ENCODE data around the gene OR56B1.

- TF ChIP-seq ARNT (IDR thresholded peaks at IDR 0.05), result no peak
- no peak for TF ChIP-seq REST (IDR thresholded peaks at IDR 0.05; ENCODE audit: borderline replicate concordance in 1 of 2, low read depth in 1 of 2, low read length in 2 of 2)
- TF ChIP-seq UBTF (CRISPR knock-in tag; IDR thresholded peaks at IDR 0.05), result no peak
- TF ChIP-seq SMC3 (IDR thresholded peaks at IDR 0.05; ENCODE audit: low read length), result no peak
- TF ChIP-seq ZSCAN29 (CRISPR knock-in tag; conservative IDR thresholded peaks at IDR 0.05), result no peak
- no peak for TF ChIP-seq ZNF207 (IDR thresholded peaks at IDR 0.05; ENCODE audit: borderline replicate concordance)
- TF ChIP-seq ZNF121 (CRISPR knock-in tag; IDR thresholded peaks at IDR 0.05), result no peak
- TF ChIP-seq ZHX1 (CRISPR knock-in tag; IDR thresholded peaks at IDR 0.05; ENCODE audit: low read depth), result no peak
These were observed at the start of gene OR56B1 for GRCh38 chr11:5736396-5736795.

Data from HepG2 (cell line).